Prostate gland (tissue), 2 donors: ENCODE results near the gene MALRD1. TPM values are rescaled to one million over a fixed set of nuclear protein-coding genes. Genes with fewer than 3 reads are reported as not detected.

Experiments
- DNase-seq: peaks from one replicate; pipeline ENCODE4 v3.0.0-alpha.2; 2019; ENCODE audit warnings: low spot score
- H3K27ac ChIP-seq, 2 donors: fragments of 200-600 bp; sonication (generic); 2 replicates each; pipeline ENCODE4 v1.5.1; 2017 to 2019
- H3K27me3 ChIP-seq: fragments of 200-600 bp; sonication (generic); replicated peaks from 2 replicates; pipeline ENCODE4 v1.5.1; 2019; ENCODE audit not compliant: insufficient read depth
- H3K36me3 ChIP-seq, 2 donors: fragments of 200-600 bp; sonication (generic); 1 replicate in 1 of 2; 2 replicates in 1 of 2; pipeline versions ENCODE4 v1.5.1 to v1.8.1; 2017 to 2019
- H3K4me1 ChIP-seq: fragments of 200-600 bp; sonication (generic); replicated peaks from 2 replicates; pipeline ENCODE4 v1.5.1; 2019
- H3K4me3 ChIP-seq, 2 donors: fragments of 200-600 bp; sonication (generic); 2 replicates each; pipeline ENCODE4 v1.5.1; 2017 to 2019
- H3K9me3 ChIP-seq: fragments of 200-600 bp; sonication (generic); 2 replicates; pipeline ENCODE4 v1.5.1; 2017
- CTCF ChIP-seq, 4 experiments: fragments of 200-600 bp in 2 of 4; fragments of 450-650 bp in 2 of 4; sonication (generic) in 2 of 4; IDR thresholded peaks; 1 replicate in 3 of 4; 2 replicates in 1 of 4; pipeline ENCODE4 v1.5.1; 2016 to 2019; ENCODE audit warnings: antibody characterized with exemption in 4 of 4, mild to moderate bottlenecking in 2 of 4, moderate library complexity in 2 of 4
- POLR2A ChIP-seq: fragments of 450-650 bp; IDR thresholded peaks from one replicate; pipeline ENCODE4 v1.6.1; 2016; ENCODE audit warnings: antibody characterized with exemption, mild to moderate bottlenecking
- POLR2AphosphoS5 ChIP-seq: sonication (generic); formaldehyde crosslinking; IDR thresholded peaks from one replicate; pipeline ENCODE4 v1.6.1; 2017; ENCODE audit warnings: antibody characterized with exemption
- WGBS: methylation state at CpG from one replicate; pipeline ENCODE4 v1.1.5; 2018; 5-methylcytosine and 5-hydroxymethylcytosine counted together
- intact Hi-C: fragments of 100-400 bp; cut with DNase I; formaldehyde crosslinking; loops from one replicate; pipeline ENCODE4 v1.14.2; 2022
- total RNA-seq, 2 donors: library from RNA; depleted of rRNA; stranded (reverse); fragments of >200 nt; gene quantifications; one replicate each; pipeline ENCODE4 v1.1.0, GENCODE V29; 2016

MALRD1 gene
- total RNA-seq, 2 donors from 2014 or later: 2.1 TPM; not detected in 1

GRCh38 chr10:19041171-19041570 lies 7.4 kb upstream of the MALRD1 start:
- Histone ChIP-seq H3K4me3 (no peak overlapping the region), H3K27ac (no peak overlapping the region), H3K9me3 (no peaks in the 10 kb centered on the region), H3K27me3 (no peaks in the 10 kb centered on the region), H3K36me3 (no peaks in the 10 kb centered on the region), H3K4me1 (no peaks in the 10 kb centered on the region)
- DNase-seq: no peak
- TF ChIP-seq POLR2A (no peak), CTCF (IDR thresholded peaks at IDR 0.05) (no peak)
- 46% methylated on average over 3 of the region's 3 CpGs for WGBS
- intact Hi-C loops: no loop called here

GRCh38 chr10:19043431-19043830 lies 5.2 kb upstream of the MALRD1 start:
- no peak overlapping the region for H3K27ac ChIP-seq
- H3K27me3 ChIP-seq: no peaks in the 10 kb centered on the region
- H3K36me3 ChIP-seq: no peaks in the 10 kb centered on the region
- H3K4me3 ChIP-seq: no peak overlapping the region
- no peak for TF ChIP-seq CTCF (IDR thresholded peaks at IDR 0.05)
- TF ChIP-seq POLR2AphosphoS5: no peak
- no peak for TF ChIP-seq POLR2A
- DNase-seq: no peak
- 60% methylated on average over 3 of the region's 3 CpGs for WGBS
- H3K4me1 ChIP-seq: no peaks in the 10 kb centered on the region
- no peaks in the 10 kb centered on the region for H3K9me3 ChIP-seq
- intact Hi-C loops: no loop called here

GRCh38 chr10:19046679-19047078 lies 1.9 kb upstream of the MALRD1 start:
- WGBS: 52% methylated on average over 1 of the region's 1 CpG
- no peak overlapping the region for H3K27ac ChIP-seq
- H3K9me3 ChIP-seq: no peaks in the 10 kb centered on the region
- H3K4me1 ChIP-seq: no peaks in the 10 kb centered on the region
- H3K4me3 ChIP-seq: no peak overlapping the region
- H3K36me3 ChIP-seq: no peaks in the 10 kb centered on the region
- intact Hi-C loops: no loop called here
- no peak for TF ChIP-seq POLR2AphosphoS5
- no peak for TF ChIP-seq POLR2A
- no peak for TF ChIP-seq CTCF (IDR thresholded peaks at IDR 0.05)
- DNase-seq: no peak
- no peaks in the 10 kb centered on the region for H3K27me3 ChIP-seq

- no peak overlapping the region for H3K27ac ChIP-seq
- no peaks in the 10 kb centered on the region for H3K27me3 ChIP-seq
- H3K36me3 ChIP-seq: no peaks in the 10 kb centered on the region
- no peaks in the 10 kb centered on the region for H3K4me1 ChIP-seq
- H3K9me3 ChIP-seq: no peaks in the 10 kb centered on the region
- TF ChIP-seq CTCF (IDR thresholded peaks at IDR 0.05) (no peak), POLR2A (no peak), POLR2AphosphoS5 (no peak)
- DNase-seq: no peak
- no peak overlapping the region for H3K4me3 ChIP-seq
- intact Hi-C loops: no loop called here
- WGBS: 27% methylated on average over 3 of the region's 3 CpGs
These were observed 290 bp downstream of the MALRD1 start for GRCh38 chr10:19048891-19049290.

GRCh38 chr10:19049567-19049966 lies 966 bp downstream of the MALRD1 start:
- 90% methylated on average over 2 of the region's 2 CpGs for WGBS
- DNase-seq: no peak
- intact Hi-C loops: no loop called here
- no peak for TF ChIP-seq POLR2AphosphoS5
- no peak for TF ChIP-seq CTCF (IDR thresholded peaks at IDR 0.05)
- TF ChIP-seq POLR2A: no peak
- Histone ChIP-seq H3K9me3 (no peaks in the 10 kb centered on the region), H3K4me1 (no peaks in the 10 kb centered on the region), H3K4me3 (no peak overlapping the region), H3K27me3 (no peaks in the 10 kb centered on the region), H3K27ac (no peak overlapping the region), H3K36me3 (no peaks in the 10 kb centered on the region)
